Neuron (in vitro differentiated cells): ENCODE data around the gene PHKG2.

Experiments
- H2AFZ ChIP-seq: one replicate; pipeline ENCODE4 v1.6.1; 2013; ENCODE audit warnings: low read depth, mild to moderate bottlenecking, inconsistent platforms, low read length, moderate library complexity
- H3K27me3 ChIP-seq: one replicate; pipeline ENCODE4 v1.6.1; 2013; ENCODE audit warnings: low read length; ENCODE audit not compliant: insufficient read depth
- H3K36me3 ChIP-seq: one replicate; pipeline ENCODE4 v1.6.1; 2013; ENCODE audit warnings: low read length; ENCODE audit not compliant: insufficient read depth
- H3K4me1 ChIP-seq: one replicate; pipeline ENCODE4 v1.6.1; 2013; ENCODE audit warnings: low read length; ENCODE audit not compliant: insufficient read depth
- H3K4me3 ChIP-seq: 2 replicates; pipeline ENCODE4 v1.5.1; 2013; ENCODE audit warnings: mild to moderate bottlenecking, low read length, moderate library complexity
- H3K9me3 ChIP-seq: one replicate; pipeline ENCODE4 v1.6.1; 2013; ENCODE audit warnings: low read length

PHKG2 gene

DNA sequence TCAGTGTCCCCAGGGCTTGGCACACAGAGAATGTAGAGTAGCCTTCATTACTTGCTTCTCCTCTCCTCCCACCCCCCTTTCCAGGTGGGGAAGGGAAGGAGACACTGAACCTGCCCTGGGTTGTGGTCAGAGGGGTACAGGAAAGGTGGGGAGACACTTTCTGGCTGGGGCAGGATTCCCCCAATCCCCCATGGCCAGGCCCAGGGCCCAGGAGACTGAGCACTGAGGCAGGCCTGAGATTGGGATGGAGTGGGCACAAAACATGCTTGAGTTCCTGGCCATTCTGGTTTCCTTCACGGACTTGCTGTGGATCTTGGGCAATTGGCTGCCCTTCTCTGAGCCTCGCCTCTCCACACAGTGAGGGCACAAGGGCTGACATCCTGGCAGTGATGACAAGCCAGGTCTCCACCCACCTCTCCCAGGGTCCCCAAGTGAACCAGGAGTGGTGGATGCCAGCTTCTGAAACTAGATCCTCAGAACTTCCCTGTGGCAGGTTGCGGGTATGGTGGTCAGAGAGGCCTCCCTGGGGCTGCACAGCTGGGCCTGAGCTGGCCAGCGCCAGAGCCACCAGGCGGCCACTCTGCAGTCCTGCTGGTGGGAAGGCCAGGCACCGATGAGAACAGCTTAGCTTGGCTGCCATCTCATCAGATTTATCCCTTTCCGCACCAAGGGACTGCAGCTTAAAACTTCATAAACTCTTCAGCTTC, 29.5 kb downstream of the PHKG2 start:
- Histone ChIP-seq H3K4me3 (no peak overlapping the region), H2AFZ (no peak overlapping the region), H3K4me1 (peaks cover 21% of the 10 kb centered on the region), H3K36me3 (peaks cover 41% of the 10 kb centered on the region), H3K9me3 (no peaks in the 10 kb centered on the region), H3K27me3 (no peaks in the 10 kb centered on the region)

DNA sequence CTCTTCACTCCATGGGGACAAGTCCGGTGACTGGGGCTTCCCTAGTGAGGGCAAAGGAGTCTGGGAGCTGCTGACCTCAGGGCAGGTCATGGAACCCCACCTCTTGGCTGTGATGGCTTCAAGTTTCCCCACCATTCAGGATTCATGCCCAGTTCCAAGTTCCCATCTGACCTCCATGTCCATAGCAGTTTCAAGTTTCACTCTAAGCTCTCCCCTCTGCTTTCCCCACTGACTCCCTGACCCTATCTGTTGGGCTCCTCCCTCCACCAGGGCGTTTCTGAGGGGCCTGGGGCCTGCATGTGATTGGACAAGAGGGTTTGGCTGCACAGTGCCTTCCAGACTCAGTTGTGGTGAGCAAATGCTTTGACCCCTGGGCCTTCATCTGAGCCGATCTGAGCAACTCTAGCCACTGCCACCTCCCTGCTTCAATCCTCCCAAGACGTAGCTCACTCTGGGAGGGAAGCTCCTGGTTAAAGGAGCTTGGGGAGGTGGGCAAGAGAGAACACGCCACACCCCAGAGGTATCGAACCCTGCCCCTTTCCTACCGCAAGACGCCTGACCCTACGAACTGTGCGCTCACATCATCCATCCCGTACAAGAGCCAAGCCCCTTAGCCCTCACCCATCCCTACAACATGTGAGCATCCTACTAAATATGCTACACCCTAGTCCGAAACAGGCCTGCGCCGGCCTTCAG, 30.5 kb downstream of the PHKG2 start:
- no peak overlapping the region for H2AFZ ChIP-seq
- no peaks in the 10 kb centered on the region for H3K27me3 ChIP-seq
- H3K36me3 ChIP-seq, result peaks cover 41% of the 10 kb centered on the region

DNA sequence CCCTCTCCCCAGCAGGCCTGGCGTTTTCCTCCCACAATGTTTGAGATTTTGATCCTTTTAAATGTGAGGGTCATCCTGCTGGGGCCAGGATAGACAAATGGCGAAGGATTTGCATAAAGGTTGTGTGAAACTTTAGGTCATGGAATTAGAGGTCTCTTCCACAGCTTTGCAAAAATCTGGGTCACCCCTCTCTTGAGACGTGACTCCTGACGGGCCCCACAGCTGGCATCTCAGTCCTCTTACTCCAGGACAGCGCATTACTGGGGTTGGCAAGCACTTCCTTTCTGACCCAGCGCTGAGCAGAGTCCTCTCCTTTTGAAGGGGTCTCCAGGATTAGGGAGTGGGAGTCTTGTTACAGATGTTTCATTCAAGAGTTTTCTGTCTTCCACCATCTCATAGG, 31.4 kb downstream of the PHKG2 start:
- peaks cover 18% of the 10 kb centered on the region for H3K4me1 ChIP-seq
- H3K27me3 ChIP-seq, result no peaks in the 10 kb centered on the region
- peaks cover 36% of the 10 kb centered on the region for H3K36me3 ChIP-seq
- no peaks in the 10 kb centered on the region for H3K9me3 ChIP-seq
- H3K4me3 ChIP-seq, result no peak overlapping the region
- H2AFZ ChIP-seq, result no peak overlapping the region

More for the DNA sequence above, 30.5 kb downstream of the PHKG2 start:
- H3K4me1 ChIP-seq, result peaks cover 21% of the 10 kb centered on the region
- H3K4me3 ChIP-seq, result no peak overlapping the region
- H3K9me3 ChIP-seq, result no peaks in the 10 kb centered on the region

DNA sequence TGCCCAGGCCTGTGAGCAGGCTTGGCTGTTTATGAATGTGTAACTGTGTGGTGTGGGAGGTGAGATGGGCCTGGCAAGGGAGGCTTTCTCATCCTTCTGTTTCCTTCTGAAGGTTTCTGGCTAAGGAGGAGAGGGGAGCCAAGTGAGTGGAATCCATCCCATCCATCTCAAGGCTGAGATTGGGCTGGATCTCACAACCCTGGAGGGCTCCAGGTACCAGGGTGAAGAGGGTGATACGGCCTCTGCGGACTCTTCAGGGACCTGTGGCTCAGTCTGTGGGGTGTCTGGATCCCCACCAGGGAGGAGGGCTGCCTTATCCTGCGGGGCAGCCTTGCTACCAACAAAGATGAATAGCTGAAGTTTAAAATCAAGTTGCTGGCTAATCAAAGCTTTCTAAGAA, 31.8 kb downstream of the PHKG2 start:
- Histone ChIP-seq H3K27me3 (no peaks in the 10 kb centered on the region), H2AFZ (no peak overlapping the region), H3K4me3 (no peak overlapping the region), H3K4me1 (peaks cover 16% of the 10 kb centered on the region), H3K9me3 (no peaks in the 10 kb centered on the region), H3K36me3 (peaks cover 37% of the 10 kb centered on the region)

GRCh38 chr16:30780549-30780948, 32.3 kb downstream of the PHKG2 start:
- Histone ChIP-seq H3K27me3 (no peaks in the 10 kb centered on the region), H3K4me1 (peaks cover 17% of the 10 kb centered on the region), H3K36me3 (peaks cover 43% of the 10 kb centered on the region), H3K9me3 (no peaks in the 10 kb centered on the region), H3K4me3 (no peak overlapping the region), H2AFZ (no peak overlapping the region)

GRCh38 chr16:30782486-30783279, 34.5 kb downstream of the PHKG2 start:
- H3K36me3 ChIP-seq, result peaks cover 43% of the 10 kb centered on the region

GRCh38 chr16:30783280-30784109, 35.3 kb downstream of the PHKG2 start:
- no peaks in the 10 kb centered on the region for H3K9me3 ChIP-seq
- peaks cover 18% of the 10 kb centered on the region for H3K4me1 ChIP-seq
- peaks cover 43% of the 10 kb centered on the region for H3K36me3 ChIP-seq
- no peak overlapping the region for H2AFZ ChIP-seq
- H3K27me3 ChIP-seq, result no peaks in the 10 kb centered on the region
- no peak overlapping the region for H3K4me3 ChIP-seq

More at GRCh38 chr16:30782486-30783279, 34.5 kb downstream of the PHKG2 start:
- Histone ChIP-seq H3K9me3 (no peaks in the 10 kb centered on the region), H3K4me3 (no peak overlapping the region), H3K4me1 (peaks cover 22% of the 10 kb centered on the region), H3K27me3 (no peaks in the 10 kb centered on the region), H2AFZ (no peak overlapping the region)

DNA sequence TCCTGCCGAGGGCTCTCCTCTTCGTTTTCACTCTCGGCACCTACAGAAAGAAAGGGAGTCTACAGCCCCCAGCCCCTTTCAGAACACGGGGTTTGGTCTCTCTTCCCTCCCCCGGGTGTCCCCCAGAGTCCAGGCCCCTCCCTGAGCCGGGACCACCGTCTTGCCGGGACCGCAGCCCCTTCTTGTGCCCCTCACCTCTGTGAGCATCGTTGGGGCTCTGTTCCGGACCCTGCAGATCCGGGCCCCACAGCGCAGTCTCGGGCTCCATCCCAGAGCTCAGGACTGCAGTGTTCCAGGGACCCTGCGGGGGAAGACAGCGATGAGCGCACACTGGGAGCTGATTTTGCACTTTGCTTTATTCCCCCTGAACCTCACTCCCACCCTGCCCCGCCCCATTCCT, 36.0 kb downstream of the PHKG2 start:
- Histone ChIP-seq H3K4me3 (no peak overlapping the region), H3K36me3 (peaks cover 43% of the 10 kb centered on the region), H2AFZ (no peak overlapping the region), H3K27me3 (no peaks in the 10 kb centered on the region), H3K9me3 (no peaks in the 10 kb centered on the region), H3K4me1 (peaks cover 17% of the 10 kb centered on the region)

DNA sequence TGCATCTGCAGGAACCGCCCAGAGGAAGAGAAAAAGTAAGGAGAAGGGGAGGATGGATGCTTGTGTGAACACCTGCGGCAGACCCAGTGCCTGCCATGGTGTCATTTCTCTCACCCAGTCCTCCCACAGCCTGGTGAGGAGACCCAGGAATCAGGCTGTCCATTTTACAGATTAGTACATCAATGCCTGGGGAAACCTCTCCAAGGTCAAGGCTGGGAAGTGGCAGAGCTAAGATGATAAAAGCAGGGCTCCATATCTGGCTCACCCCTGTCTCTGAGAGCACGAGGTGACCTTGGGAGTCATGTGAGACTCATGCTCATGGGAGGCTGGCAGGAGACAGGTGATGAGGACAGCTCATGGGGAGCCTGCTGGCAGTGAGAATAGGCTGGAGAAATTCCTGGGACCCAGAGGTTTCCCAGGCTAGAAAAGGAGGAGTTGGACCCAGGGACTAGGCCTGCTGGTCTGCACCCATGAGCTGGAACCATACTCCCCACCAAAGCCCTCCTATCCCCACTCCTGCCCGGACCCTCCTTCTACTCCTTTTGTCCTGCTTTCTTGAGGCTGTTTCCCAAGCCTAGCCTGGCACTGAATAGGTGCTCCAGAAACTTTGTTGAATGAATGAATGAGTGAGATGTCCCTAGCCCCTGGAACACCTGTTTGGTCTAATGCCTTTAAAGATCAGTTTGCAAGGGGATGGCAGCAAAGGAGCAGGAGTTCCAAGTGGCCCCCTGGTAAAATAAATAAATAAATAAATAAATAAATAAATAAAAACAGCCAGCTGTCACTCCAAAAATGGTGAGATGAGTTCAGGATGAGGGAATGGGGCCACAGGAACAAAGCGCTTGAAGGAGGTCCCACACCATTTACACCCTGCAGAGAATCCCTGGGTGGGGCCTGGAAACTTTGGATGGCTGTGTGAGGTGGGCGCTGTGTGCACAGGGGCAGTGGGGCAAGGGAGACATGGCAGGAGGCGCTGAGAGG, 37.2 kb downstream of the PHKG2 start:
- no peak overlapping the region for H2AFZ ChIP-seq
- peak overlapping the region; percentile 95 for H3K4me3 ChIP-seq
- peaks cover 36% of the 10 kb centered on the region for H3K36me3 ChIP-seq
- H3K9me3 ChIP-seq, result no peaks in the 10 kb centered on the region
- peaks cover 17% of the 10 kb centered on the region for H3K4me1 ChIP-seq
- no peaks in the 10 kb centered on the region for H3K27me3 ChIP-seq

DNA sequence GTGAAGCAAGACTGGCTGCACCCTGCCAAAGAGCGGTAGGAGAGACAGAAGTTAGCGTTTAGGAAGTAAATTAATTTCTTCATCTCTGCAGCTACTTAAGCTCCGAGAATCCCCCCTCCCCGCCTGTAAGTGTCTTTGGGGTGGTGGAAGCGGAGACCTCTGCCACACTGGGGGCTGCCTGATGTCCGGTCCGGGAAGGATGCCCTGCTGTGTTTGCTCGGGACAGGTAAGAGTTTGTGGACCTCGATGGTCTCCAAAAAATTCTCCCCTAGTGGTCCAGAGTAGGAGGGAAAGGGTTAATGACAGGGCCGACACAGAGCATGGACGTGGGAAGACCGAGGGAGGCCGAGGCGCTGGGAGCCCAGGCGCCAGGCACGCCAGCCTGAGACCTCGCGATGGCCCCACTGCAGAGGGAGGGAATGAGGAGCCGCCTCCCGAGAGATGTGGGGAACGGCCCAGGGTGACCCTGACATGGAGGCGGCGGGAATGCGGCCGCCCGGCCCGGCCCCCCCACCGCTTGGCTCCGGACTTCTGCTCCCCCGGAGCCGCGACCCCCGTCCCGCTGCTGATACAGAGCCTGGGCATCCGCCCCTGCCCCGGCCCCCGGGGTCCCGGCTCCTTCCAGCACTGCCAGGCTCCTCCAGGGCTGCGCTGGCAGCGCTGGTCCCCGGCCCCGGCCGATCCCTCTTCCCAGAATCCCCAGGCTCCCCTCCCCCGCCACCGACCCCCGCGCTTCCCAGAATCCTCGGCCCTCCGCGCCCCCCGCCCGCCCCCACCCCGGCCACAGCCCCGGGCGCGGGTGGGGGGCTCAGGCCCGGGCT, 38.1 kb downstream of the PHKG2 start:
- no peak overlapping the region for H2AFZ ChIP-seq
- peaks cover 17% of the 10 kb centered on the region for H3K4me1 ChIP-seq
- H3K4me3 ChIP-seq, result peak overlapping the region; percentile 95
- H3K27me3 ChIP-seq, result no peaks in the 10 kb centered on the region
- peaks cover 33% of the 10 kb centered on the region for H3K36me3 ChIP-seq
- H3K9me3 ChIP-seq, result no peaks in the 10 kb centered on the region

DNA sequence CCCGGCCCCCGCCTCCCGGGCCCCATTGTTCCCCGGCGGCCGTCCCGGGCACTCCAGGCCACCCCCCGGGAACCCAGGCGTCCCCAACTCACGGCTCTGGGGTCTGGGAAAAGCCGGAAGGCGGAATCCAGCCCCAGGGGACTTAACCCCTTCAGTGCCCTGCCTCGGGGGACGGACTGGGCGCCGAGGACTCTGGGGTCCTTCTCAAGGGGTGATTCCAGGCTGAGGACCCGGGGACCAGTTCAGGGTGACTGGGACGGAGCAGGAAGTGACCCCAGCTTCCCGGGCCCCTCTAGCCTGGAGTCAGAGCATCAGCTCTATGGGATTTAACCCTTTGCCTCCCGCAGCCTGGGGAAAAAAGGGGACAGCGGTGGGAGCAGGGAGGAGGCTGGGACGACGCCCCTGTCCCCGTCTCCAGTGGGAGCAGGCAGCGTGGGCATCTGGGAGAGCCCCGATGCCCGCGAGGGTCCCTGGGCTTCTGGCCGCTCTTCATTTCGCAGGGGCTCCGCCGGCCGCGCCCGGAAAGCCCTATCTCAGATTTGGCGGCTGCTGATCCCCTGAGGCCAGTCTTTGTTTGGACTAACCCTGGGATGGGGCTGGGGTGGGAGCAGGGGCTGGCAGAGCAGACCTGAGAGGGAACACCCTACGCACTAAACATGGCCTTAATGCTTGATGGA, 38.8 kb downstream of the PHKG2 start, which contains the start of gene ZNF629:
TSS of gene ZNF629 (minus strand) at position 270 of the 677 bp plus-strand sequence. CDS start 2,723 bp downstream, outside the sequence.
- Histone ChIP-seq H3K9me3 (no peaks in the 10 kb centered on the region), H3K36me3 (peaks cover 26% of the 10 kb centered on the region), H3K27me3 (no peaks in the 10 kb centered on the region), H2AFZ (peak within 1 kb of the TSS; percentile 86), H3K4me1 (peaks cover 17% of the 10 kb centered on the region), H3K4me3 (peak within 1 kb of the TSS; percentile 95)
